ENCODE measurements around the gene GTF2H3.
"Not testable (repeated sequence)": the region's sequence is repeated elsewhere in the genome, so short reads cannot be mapped to it uniquely, and the experiment has no call there.

Gene GTF2H3

GRCh38 chr12:123633379-123634141 lies at the start of gene GTF2H3, which contains the start of gene EIF2B1:
GTF2H3 (plus strand) TSS chr12:123633829; CDS start chr12:123633860, 31 bp downstream.
EIF2B1 (minus strand) TSS chr12:123633686; CDS start chr12:123633557, 129 bp downstream.
- peak; percentile 76 for DNase-seq

GRCh38 chr12:123591702-123592481 lies 41.7 kb upstream of the GTF2H3 start:
- no peak for DNase-seq

GRCh38 chr12:123595729-123596128 lies 37.9 kb upstream of the GTF2H3 start:
- no peak for DNase-seq

DNA sequence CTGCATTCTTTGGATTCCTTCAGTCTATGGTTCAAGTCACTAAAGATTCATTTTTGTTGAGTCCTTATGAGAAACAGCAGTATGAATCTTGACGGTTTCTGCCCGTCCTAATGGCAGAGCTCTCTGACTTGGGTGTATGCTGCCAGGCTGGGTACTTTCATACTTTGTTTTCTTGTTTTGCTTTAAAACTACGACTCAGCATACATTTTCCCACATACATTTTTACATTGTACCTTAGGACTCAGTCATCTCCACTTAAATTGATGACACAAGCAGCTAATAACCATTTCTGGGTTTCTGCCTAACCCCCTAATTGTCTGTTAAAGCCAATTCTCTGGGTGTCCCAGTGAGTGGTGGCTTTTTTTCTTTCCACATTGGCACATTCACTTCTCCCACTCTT lies 36.5 kb upstream of the GTF2H3 start:
- no peak for DNase-seq

DNA sequence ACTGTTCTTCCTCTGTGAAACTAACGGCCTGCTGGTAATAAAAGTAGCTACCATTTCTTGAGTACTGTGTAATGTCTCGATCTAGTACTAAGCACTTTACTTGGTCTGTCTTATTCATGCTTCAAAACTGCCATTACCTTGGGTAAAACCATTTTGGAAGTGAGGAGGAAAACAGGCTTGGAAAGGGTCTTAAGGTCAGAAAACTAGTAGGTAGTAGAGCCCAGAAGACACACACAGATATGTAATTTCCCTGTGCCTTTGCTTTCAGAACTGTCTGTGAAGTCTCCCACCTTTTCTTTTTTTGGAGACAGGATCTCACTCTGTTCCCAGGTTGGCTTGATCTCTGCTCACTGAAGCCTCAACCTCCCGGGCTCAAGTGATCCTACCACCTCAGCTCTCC lies 35.1 kb upstream of the GTF2H3 start:
- no peak for DNase-seq

GRCh38 chr12:123599310-123599709 lies 34.3 kb upstream of the GTF2H3 start:
- DNase-seq = no peak

GRCh38 chr12:123599721-123600120 lies 33.9 kb upstream of the GTF2H3 start:
- no peak for DNase-seq

DNA sequence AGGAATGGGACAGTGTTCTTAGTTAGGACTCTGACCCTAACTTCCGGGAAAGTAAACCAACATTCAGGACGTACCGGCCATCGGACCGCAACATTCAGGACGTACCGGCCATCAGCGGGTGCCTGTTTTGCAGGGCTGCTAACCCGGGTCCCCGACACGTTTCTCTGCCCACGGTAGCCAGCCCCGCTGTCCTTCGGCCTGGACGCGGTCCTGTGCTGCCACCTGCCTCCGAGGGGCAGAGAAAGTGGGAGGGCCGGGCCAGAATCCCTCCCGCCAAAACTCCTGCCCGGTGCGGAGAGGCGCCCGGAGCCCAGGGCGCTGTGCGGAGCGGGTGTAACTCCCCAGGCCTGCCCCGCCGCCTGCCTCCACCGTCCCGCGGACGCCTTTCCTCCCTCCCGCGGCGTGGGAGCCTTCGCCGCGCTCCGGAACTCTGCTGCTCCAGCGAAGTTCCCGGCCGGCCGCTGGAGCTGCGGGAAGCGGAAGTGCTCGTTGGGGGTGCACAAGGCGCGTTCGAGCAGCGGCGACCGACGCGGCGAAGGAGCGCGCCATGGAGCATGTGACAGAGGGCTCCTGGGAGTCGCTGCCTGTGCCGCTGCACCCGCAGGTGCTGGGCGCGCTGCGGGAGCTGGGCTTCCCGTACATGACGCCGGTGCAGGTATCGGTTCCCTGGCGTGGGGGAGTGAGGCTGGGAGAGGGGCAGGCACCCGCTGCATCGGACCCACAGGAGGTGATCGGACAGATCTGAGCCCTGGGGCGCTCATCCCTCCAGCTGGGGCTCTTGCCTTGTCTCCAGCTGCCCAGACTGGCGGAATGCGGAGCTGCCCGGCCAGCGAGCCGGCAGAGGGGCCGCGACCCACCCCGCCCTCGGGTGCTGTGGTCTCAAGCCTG lies 31.8 kb upstream of the GTF2H3 start, which contains the start of gene DDX55:
DDX55 (plus strand) TSS at position 498 of the 888 bp plus-strand sequence; CDS start at position 548, 50 bp downstream.
- DNase-seq = no peak

DNA sequence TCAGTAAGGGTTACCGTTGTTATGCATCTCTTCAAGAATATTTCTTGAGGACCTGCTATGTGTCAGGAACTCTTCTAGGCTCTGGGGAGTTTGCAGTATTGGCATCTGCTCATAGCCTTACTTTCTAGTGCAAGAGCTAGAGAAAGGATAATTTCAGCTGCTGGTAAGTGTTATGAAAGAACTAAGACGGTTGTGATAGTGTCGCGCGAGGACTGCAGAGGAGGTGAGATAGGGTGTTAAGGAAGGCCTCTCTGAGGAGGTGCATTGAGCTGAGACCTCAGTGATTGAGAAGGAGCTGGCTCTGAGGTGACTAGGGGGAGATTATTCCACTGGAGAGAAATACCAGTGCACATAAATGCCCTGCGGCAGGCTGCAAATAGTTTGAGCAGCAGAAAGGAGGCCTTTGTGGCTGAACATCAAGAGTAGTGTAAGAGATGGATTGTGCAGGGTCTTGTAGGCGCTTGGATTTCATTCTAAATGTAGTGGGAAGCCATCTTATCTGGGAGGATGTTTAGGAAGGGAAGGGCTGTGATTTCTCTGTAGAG lies 30.9 kb upstream of the GTF2H3 start:
- no peak for DNase-seq

GRCh38 chr12:123603495-123603894 lies 30.1 kb upstream of the GTF2H3 start:
- not testable (repeated sequence) for DNase-seq

- no peak for DNase-seq
These were observed 25.9 kb upstream of the GTF2H3 start for GRCh38 chr12:123607756-123608155.

- no peak for DNase-seq
These were observed 25.4 kb upstream of the GTF2H3 start for GRCh38 chr12:123608182-123608581.

DNA sequence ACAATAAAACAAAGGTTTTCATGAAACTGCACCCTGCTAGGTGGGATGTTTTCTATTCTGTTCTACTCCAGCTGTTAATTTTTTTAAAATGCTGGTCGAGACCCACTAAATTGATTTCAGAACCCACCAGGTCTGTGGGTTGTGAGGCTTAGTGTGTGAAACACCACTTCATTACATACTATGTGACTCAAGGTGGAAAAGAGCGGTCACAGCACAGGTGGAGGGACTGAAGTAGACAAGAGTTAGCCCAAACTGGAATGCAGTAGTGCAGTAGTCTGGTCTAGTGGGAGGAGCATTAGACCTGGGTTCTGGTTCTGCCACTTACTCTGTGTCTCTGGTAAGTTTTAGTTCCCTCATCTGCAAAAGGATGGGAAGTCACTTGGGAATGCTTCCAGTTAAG lies 19.5 kb upstream of the GTF2H3 start:
- no peak for DNase-seq

DNA sequence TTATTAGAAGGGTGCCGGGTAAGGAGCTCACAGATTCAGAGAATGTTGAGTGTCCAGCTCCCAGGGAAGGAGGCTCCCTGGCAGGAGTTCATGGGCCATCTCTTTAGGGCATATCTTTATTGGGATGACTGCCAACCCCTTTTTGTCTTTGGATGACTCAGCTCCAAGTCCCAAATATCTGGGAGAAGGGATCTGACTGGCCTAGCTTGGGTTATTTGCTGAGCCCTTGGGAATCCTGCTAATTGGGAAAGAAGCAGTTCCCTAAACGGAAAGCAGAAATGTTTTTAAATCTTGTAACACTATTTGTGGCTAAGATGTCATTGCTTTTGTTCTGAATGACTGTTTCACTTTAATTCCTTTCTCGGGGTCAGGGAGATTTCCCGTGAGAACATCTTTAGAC lies 19.1 kb upstream of the GTF2H3 start:
- DNase-seq = no peak

DNA sequence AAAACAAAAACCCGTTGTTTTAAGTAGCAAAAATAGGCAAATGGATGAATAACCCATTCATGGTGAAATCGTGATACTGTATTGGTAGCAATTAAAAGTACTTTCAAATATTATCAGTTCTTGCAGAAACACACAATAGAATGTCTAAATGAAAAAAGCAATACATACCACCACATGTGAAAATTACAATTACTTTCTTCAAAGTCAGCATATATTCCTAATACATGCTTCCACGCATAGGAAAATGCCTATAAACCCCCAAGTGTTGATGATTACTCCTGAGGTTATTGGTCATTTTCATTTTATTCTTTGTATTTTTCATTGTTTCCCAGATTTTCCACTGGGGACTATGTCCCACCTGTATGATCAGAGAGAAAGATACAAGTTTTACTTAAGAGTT lies 16.5 kb upstream of the GTF2H3 start:
- DNase-seq = no peak

DNA sequence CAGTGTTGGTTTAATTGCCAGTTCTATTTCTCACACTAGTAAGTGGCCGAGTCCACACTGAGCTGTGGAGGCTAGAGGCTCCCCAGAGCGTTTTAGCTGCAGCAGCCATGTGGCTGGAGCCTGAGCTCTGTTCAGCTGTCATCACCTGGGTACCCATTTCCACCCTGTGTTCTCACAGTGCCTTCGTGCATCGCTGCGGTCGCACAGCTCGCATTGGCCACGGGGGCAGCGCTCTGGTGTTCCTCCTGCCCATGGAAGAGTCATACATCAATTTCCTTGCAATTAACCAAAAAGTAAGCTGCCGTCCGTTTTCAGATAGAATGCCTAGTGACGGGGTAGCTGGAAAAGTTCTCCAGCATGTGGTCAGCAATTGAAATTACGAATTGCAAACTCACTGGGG lies 16.0 kb upstream of the GTF2H3 start:
- DNase-seq = no peak

GRCh38 chr12:123621101-123621500 lies 12.5 kb upstream of the GTF2H3 start:
- DNase-seq = no peak

DNA sequence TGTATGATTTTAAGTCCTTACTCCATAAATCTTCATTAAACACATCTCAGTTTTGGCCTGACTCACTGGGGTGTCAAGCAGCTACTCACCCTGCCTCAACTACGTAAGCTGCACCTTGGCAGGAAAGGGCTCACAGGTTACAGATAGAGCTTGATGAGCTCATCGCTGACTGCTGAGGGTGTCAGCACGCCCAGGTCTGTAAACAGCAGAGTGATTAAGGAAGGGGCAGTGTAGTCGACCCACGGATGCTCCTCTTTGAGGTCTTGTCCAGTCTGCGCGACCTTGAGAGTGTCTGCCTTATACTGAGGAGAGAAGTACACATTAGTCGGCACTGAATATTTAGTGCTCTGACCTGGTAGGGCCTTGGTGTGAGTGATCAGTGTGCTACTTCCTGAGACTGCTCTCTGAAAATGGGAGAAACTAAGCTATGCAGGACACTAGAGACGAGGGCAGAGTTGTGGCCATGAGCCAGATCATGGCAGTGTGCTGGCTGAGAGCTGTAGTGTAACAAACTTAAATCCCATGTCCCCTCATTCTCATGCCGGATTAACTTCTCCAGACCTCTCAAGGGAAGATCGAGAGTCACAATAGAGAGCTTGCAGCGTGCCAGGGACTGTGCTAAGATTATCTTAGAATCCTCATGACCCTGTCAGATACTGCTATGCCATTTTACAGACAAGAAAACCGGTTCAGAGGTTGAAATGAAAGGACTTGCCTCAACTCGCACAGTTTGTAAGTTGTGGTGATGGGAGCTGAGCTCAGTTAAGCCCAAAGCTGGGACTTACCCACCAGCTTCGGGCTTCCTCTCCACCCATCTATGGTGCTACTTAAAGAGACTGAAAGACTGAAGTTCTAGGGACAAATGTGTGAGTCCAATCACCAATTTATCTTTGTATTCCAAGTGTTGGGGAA lies 11.8 kb upstream of the GTF2H3 start:
- no peak for DNase-seq

DNA sequence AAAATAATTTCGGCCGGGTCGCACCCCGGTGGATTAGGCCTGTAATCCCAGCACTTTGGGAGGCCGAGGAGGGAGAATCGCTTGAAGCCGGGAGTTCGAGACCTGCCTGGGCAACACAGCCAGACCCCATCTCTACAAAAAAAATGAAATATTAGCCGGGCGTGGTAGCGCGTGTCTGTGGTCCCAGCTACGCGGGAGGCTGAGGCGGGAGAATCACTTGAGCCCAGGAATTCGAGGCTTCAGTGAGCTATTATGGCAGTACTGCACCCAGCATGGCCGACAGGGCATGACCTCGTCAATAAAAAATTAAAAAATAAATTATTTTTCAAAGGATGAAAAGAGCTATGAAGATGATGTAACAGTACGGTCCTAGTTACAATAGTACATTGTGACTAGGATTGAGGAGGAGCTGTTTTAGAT lies 523 bp downstream of the GTF2H3 start:
- DNase-seq = no peak

DNA sequence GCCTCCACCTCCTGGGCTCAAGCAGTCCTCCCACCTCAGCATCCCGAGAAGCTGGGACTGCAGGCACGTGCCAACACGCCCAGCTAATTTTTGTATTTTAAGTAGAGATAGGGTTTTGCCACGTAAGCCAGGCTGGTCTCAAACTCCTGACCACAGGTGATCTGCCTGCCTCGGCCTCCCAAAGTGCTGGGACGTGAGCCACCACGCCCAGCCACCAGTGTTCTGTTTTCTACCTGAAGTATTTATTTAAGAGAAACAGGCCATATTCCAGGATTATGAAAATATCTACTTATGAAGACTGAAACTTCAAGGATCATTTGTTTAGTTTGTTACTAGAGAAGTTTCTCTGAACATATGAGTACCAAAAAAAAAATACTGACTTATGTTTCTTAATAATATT lies 10.3 kb downstream of the GTF2H3 start:
- no peak for DNase-seq

- DNase-seq = no peak
These were observed 11.8 kb downstream of the GTF2H3 start for GRCh38 chr12:123645380-123645779.

DNA sequence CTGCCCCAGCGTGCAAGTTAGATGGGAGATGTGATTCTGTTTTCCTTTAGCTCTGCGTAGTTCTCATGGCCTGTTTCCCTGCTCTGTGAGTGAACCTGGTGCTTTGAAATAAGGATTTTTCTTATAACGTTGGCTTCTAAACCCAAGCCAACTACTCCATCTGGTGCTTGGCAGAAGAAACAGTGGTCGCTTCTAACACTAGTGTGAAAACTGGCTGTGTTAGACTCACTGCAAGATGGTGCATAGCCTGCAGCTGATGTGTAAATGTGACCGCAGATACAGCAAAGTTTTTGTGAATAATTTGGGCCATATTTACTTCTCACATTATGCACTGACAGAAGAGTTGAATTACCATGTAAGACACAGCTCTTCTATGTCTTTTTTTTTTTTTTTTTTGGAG lies 12.2 kb downstream of the GTF2H3 start:
- no peak for DNase-seq

Data from SIG-M5 (cell line).